Measurements from ENCODE around the gene CDH13. TPM values are rescaled to one million over a fixed set of nuclear protein-coding genes. Genes with fewer than 3 reads are reported as not detected.

CDH13 gene
- total RNA-seq, 1 donor = 102 TPM

DNA sequence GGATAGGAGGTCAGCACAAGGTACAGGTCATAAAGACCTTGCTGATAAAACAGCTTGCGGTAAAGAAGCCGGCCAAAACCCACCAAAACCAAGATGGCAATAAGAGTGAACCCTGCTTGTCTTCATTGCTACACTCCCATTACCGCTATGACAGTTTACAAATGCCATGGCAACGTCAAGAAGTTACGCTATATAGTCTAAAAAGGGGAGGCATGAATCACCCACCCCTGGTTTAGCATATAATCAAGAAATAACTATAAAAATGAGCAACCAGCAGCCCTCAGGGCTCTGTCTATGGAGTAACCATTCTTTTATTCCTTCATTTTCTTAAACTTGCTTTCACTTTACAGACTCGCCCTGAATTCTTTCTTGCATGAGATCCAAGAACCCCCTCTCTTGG lies 1180.0 kb downstream of the CDH13 start:
- Histone ChIP-seq H3K4me1 (ENCODE audit: insufficient read depth, low read length) (peaks cover 26% of the 10 kb centered on the region), H3K27ac (ENCODE audit: low read depth, low read length) (no peak overlapping the region), H3K79me2 (ENCODE audit: insufficient read depth, low read length) (peaks cover 36% of the 10 kb centered on the region), H3K4me2 (ENCODE audit: insufficient read depth, low read length) (no peak overlapping the region), H3K4me3 (ENCODE audit: insufficient read depth, low read length) (no peak overlapping the region), H4K20me1 (ENCODE audit: insufficient read depth, low read length) (peaks cover 8% of the 10 kb centered on the region), H3K27me3 (ENCODE audit: insufficient read depth, low read length) (peaks cover 5% of the 10 kb centered on the region), H3K36me3 (ENCODE audit: insufficient read depth, low read length) (peaks cover 9% of the 10 kb centered on the region), H3K9me3 (ENCODE audit: low read depth, low read length) (no peaks in the 10 kb centered on the region), H2AFZ (ENCODE audit: low read length) (no peak overlapping the region)
- DNase-seq (ENCODE audit: insufficient read length, low spot score, missing footprints) = no peak
- TF ChIP-seq, protein P1, sequence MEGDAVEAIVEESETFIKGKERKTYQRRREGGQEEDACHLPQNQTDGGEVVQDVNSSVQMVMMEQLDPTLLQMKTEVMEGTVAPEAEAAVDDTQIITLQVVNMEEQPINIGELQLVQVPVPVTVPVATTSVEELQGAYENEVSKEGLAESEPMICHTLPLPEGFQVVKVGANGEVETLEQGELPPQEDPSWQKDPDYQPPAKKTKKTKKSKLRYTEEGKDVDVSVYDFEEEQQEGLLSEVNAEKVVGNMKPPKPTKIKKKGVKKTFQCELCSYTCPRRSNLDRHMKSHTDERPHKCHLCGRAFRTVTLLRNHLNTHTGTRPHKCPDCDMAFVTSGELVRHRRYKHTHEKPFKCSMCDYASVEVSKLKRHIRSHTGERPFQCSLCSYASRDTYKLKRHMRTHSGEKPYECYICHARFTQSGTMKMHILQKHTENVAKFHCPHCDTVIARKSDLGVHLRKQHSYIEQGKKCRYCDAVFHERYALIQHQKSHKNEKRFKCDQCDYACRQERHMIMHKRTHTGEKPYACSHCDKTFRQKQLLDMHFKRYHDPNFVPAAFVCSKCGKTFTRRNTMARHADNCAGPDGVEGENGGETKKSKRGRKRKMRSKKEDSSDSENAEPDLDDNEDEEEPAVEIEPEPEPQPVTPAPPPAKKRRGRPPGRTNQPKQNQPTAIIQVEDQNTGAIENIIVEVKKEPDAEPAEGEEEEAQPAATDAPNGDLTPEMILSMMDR (IDR thresholded peaks at IDR 0.05; ENCODE audit: extremely low read depth, low read depth, low read length) = no peak

GRCh38 chr16:83807327-83807709 lies 1180.5 kb downstream of the CDH13 start:
- TF ChIP-seq, protein P1 (IDR thresholded peaks at IDR 0.05; ENCODE audit: extremely low read depth, low read depth, low read length) = no peak
- peaks cover 21% of the 10 kb centered on the region for H3K4me1 ChIP-seq (ENCODE audit: insufficient read depth, low read length)
- peak overlapping the region; percentile 85 for H2AFZ ChIP-seq (ENCODE audit: low read length)
- peak overlapping the region; percentile 94 for H3K4me3 ChIP-seq (ENCODE audit: insufficient read depth, low read length)
- peaks cover under 1% of the 10 kb centered on the region for H3K27me3 ChIP-seq (ENCODE audit: insufficient read depth, low read length)
- no peak for DNase-seq (ENCODE audit: insufficient read length, low spot score, missing footprints)
- peaks cover 10% of the 10 kb centered on the region for H4K20me1 ChIP-seq (ENCODE audit: insufficient read depth, low read length)
- peak overlapping the region; percentile 63 for H3K4me2 ChIP-seq (ENCODE audit: insufficient read depth, low read length)
- H3K9me3 ChIP-seq (ENCODE audit: low read depth, low read length) = no peaks in the 10 kb centered on the region
- peaks cover 15% of the 10 kb centered on the region for H3K36me3 ChIP-seq (ENCODE audit: insufficient read depth, low read length)
- peaks cover 42% of the 10 kb centered on the region for H3K79me2 ChIP-seq (ENCODE audit: insufficient read depth, low read length)
- H3K27ac ChIP-seq (ENCODE audit: low read depth, low read length) = no peak overlapping the region

- no peaks in the 10 kb centered on the region for H3K9me3 ChIP-seq (ENCODE audit: low read depth, low read length)
- H3K27ac ChIP-seq (ENCODE audit: low read depth, low read length) = peak within 1 kb of the TSS; percentile 54
- H3K4me2 ChIP-seq (ENCODE audit: insufficient read depth, low read length) = peak within 1 kb of the TSS; percentile 99
- H3K27me3 ChIP-seq (ENCODE audit: insufficient read depth, low read length) = no peaks in the 10 kb centered on the region
- H2AFZ ChIP-seq (ENCODE audit: low read length) = peak within 1 kb of the TSS; percentile 95
- peaks cover 45% of the 10 kb centered on the region for H3K79me2 ChIP-seq (ENCODE audit: insufficient read depth, low read length)
- TF ChIP-seq, protein P1 (IDR thresholded peaks at IDR 0.05; ENCODE audit: extremely low read depth, low read depth, low read length) = no peak
- peaks cover 18% of the 10 kb centered on the region for H3K4me1 ChIP-seq (ENCODE audit: insufficient read depth, low read length)
- peak; percentile 98 for DNase-seq (ENCODE audit: insufficient read length, low spot score, missing footprints)
- peaks cover 21% of the 10 kb centered on the region for H3K36me3 ChIP-seq (ENCODE audit: insufficient read depth, low read length)
- H4K20me1 ChIP-seq (ENCODE audit: insufficient read depth, low read length) = peaks cover 13% of the 10 kb centered on the region
- peak within 1 kb of the TSS; percentile 94 for H3K4me3 ChIP-seq (ENCODE audit: insufficient read depth, low read length)
Measured at GRCh38 chr16:83807710-83808572, 1181.2 kb downstream of the CDH13 start, which contains the start of gene HSBP1. TSS of gene HSBP1 (plus strand) at chr16:83807978. CDS start at chr16:83808077, 99 bp downstream.

GRCh38 chr16:83808573-83809014 lies 1181.8 kb downstream of the CDH13 start:
- H3K9me3 ChIP-seq (ENCODE audit: low read depth, low read length) = no peaks in the 10 kb centered on the region
- peak overlapping the region; percentile 54 for H3K27ac ChIP-seq (ENCODE audit: low read depth, low read length)
- peaks cover 22% of the 10 kb centered on the region for H3K36me3 ChIP-seq (ENCODE audit: insufficient read depth, low read length)
- H2AFZ ChIP-seq (ENCODE audit: low read length) = peak overlapping the region; percentile 95
- H3K79me2 ChIP-seq (ENCODE audit: insufficient read depth, low read length) = peaks cover 45% of the 10 kb centered on the region
- peaks cover 18% of the 10 kb centered on the region for H3K4me1 ChIP-seq (ENCODE audit: insufficient read depth, low read length)
- no peaks in the 10 kb centered on the region for H3K27me3 ChIP-seq (ENCODE audit: insufficient read depth, low read length)
- peak overlapping the region; percentile 94 for H3K4me3 ChIP-seq (ENCODE audit: insufficient read depth, low read length)
- H3K4me2 ChIP-seq (ENCODE audit: insufficient read depth, low read length) = peak overlapping the region; percentile 99
- TF ChIP-seq, protein P1 (IDR thresholded peaks at IDR 0.05; ENCODE audit: extremely low read depth, low read depth, low read length) = no peak
- no peak for DNase-seq (ENCODE audit: insufficient read length, low spot score, missing footprints)
- H4K20me1 ChIP-seq (ENCODE audit: insufficient read depth, low read length) = peaks cover 17% of the 10 kb centered on the region
